Activated CD4-positive, alpha-beta memory T cell treated with anti-CD3 and anti-CD28 coated beads for 36 hours (primary cell): ENCODE measurements around the gene PLD5. TPM values are rescaled to one million over a fixed set of nuclear protein-coding genes. Genes with fewer than 3 reads are reported as not detected.
"Not testable (repeated sequence)": the region's sequence is repeated elsewhere in the genome, so short reads cannot be mapped to it uniquely, and the experiment has no call there.

Experiments
- CTCF ChIA-PET: fragments of 350-600 bp; sonication (Branson Sonifier 250); formaldehyde crosslinking; loops from one replicate; lab custom pipeline; 2021; ENCODE audit warnings: antibody characterized with exemption, inconsistent platforms; lab: Charles Lee
- POLR2A ChIA-PET: fragments of 350-600 bp; sonication (Branson Sonifier 250); formaldehyde crosslinking; loops from one replicate; lab custom pipeline; 2021; ENCODE audit warnings: antibody characterized with exemption; lab: Charles Lee
- DNase-seq: peaks from one replicate; pipeline ENCODE4 v3.0.0-alpha.2; 2020
- H3K27ac Mint-ChIP-seq: one replicate; pipeline ENCODE4 v1.8.0; 2021; ENCODE audit warnings: mixed read lengths
- H3K27me3 Mint-ChIP-seq: one replicate; pipeline ENCODE4 v1.8.0; 2021; ENCODE audit warnings: mixed read lengths
- H3K36me3 Mint-ChIP-seq: one replicate; pipeline ENCODE4 v1.8.0; 2021; ENCODE audit warnings: mixed read lengths
- H3K4me1 Mint-ChIP-seq: one replicate; pipeline ENCODE4 v1.8.0; 2021; ENCODE audit warnings: low read depth, mixed read lengths
- H3K4me3 Mint-ChIP-seq: one replicate; pipeline ENCODE4 v1.8.0; 2021; ENCODE audit warnings: mild to moderate bottlenecking, mixed read lengths
- H3K9me3 Mint-ChIP-seq: one replicate; pipeline ENCODE4 v1.8.0; 2021; ENCODE audit warnings: mixed read lengths
- intact Hi-C: fragments of 100-400 bp; cut with micrococcal nuclease; formaldehyde crosslinking; loops from one replicate; pipeline ENCODE4 v1.15.1; 2023
- total RNA-seq, 2 experiments: library from RNA; stranded (reverse); gene quantifications; one replicate each; pipeline ENCODE4 v1.2.3, GENCODE V29; 2021

The PLD5 gene
- total RNA-seq, 2 experiments from 2014 or later = not detected

DNA sequence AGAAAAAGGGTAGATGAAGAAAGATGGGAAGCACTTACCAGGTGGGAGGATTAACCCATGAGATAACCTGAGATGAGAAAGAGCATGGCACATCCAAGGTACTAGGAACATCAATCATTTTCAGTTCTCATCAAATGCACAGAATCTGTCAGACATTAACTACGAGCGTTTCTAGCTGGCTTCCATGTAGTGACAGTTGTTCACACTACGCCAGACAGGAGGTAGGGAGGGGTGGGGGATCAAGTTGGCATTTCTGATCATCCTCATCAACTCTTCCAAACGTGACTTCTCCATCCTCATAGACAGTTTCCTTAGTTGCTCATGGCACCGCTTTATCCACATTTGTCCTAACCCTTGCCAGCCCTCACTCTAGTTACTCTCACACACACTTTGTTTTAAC, 120.2 kb downstream of the PLD5 start:
- intact Hi-C loops = no loop called here
- POLR2A ChIA-PET = no interaction called here
- H3K4me3 Mint-ChIP-seq = no peak overlapping the region
- H3K36me3 Mint-ChIP-seq = no peaks in the 10 kb centered on the region
- no peaks in the 10 kb centered on the region for H3K4me1 Mint-ChIP-seq
- H3K9me3 Mint-ChIP-seq = peaks cover 5% of the 10 kb centered on the region
- no peak overlapping the region for H3K27ac Mint-ChIP-seq
- DNase-seq = no peak
- H3K27me3 Mint-ChIP-seq = peaks cover 4% of the 10 kb centered on the region
- CTCF ChIA-PET = no interaction called here

DNA sequence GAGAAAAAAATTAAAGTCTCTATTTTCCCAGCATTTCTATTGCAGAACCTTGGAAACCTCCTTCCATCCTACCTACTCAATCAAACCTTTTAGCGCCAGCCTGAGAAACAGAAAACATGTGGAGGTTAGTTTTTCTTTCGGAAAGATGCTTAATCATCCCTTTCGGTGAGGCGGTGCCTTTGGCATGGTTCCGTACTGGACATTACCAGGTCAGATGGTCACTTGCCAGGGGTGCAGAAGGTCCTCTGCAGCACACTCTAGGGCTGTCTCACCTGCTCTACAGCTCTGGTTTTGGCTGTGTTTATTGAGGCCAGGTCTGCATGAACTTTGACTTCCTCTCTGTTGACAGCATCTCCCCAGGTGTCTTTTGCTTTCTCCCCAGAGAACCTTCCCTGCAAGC, 121.5 kb downstream of the PLD5 start:
- CTCF ChIA-PET = interaction anchor here (0.6 kb wide), 1 partner anchor 39 kb away, joined by 3 read pairs; no protein-coding TSS in a partner anchor
- no peak overlapping the region for H3K27ac Mint-ChIP-seq
- H3K27me3 Mint-ChIP-seq = peaks cover 4% of the 10 kb centered on the region
- POLR2A ChIA-PET = no interaction called here
- DNase-seq = no peak
- intact Hi-C loops = no loop called here
- H3K9me3 Mint-ChIP-seq = peaks cover under 1% of the 10 kb centered on the region
- H3K4me1 Mint-ChIP-seq = no peaks in the 10 kb centered on the region
- no peak overlapping the region for H3K4me3 Mint-ChIP-seq
- no peaks in the 10 kb centered on the region for H3K36me3 Mint-ChIP-seq

DNA sequence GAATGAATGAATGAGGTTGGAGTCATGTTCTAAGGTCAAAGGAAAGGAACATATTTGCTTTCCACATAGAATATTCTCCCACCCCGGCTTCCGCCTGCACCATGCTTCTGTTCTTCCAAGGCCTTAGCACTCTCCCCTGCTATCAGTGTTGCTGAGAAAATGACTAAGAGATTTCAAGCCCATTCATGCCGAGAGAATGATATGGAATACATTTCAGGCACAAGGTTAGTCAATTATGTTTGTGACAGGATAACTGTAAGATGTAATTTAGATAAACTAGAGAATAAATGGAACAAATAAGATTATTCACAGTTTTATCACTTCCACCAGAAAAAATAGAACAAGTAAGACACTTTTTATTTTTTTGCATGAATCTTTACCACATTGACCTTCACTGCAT, 122.6 kb downstream of the PLD5 start:
- Mint-ChIP-seq H3K4me3 (no peak overlapping the region), H3K4me1 (no peaks in the 10 kb centered on the region), H3K9me3 (no peaks in the 10 kb centered on the region), H3K36me3 (no peaks in the 10 kb centered on the region), H3K27ac (no peak overlapping the region), H3K27me3 (peaks cover 4% of the 10 kb centered on the region)
- ChIA-PET POLR2A (no interaction called here), CTCF (no interaction called here)
- intact Hi-C loops = no loop called here
- DNase-seq = no peak

DNA sequence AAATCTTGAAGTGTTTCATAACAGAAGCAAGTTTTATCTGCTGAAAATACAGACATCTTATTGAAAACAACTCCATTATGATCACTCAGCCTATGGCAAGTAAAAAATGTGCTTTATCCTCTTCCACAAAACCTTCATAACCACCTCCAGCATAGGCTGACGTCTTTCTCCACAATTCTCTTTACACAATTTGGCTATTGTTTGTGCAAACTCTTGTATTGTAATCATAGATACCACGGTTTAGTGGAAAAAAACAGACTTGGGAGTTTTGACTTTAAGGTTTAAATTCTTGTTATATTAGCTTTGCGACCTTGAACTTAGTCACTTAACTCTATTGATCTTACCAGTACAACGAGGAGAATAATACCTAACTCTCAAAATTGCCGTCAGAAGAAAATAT, 126.1 kb downstream of the PLD5 start:
- ChIA-PET CTCF (no interaction called here), POLR2A (no interaction called here)
- H3K9me3 Mint-ChIP-seq = no peaks in the 10 kb centered on the region
- no peak overlapping the region for H3K4me3 Mint-ChIP-seq
- no peaks in the 10 kb centered on the region for H3K27me3 Mint-ChIP-seq
- H3K4me1 Mint-ChIP-seq = no peaks in the 10 kb centered on the region
- no peaks in the 10 kb centered on the region for H3K36me3 Mint-ChIP-seq
- H3K27ac Mint-ChIP-seq = no peak overlapping the region
- intact Hi-C loops = no loop called here
- no peak for DNase-seq

DNA sequence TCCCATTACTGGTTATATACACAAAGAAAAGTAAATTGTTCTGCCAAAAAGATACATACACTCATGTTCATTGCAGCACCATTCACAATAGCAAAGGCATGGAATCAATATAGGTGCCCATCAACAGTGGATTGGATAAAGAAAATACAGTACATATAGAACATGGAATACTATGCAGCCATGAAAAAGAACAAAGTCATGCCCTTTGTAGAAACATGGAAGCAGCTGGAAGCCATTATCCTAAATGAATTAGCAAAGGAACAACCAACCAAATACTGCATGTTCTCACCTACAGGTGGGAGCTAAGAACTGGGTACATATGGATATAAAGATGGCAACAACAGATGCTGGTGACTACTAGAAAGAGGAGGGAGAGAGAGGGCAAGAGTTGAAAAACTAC, 132.6 kb downstream of the PLD5 start:
- H3K4me3 Mint-ChIP-seq = no peak overlapping the region
- CTCF ChIA-PET = no interaction called here
- H3K27me3 Mint-ChIP-seq = no peaks in the 10 kb centered on the region
- H3K27ac Mint-ChIP-seq = no peak overlapping the region
- intact Hi-C loops = no loop called here
- POLR2A ChIA-PET = no interaction called here
- no peaks in the 10 kb centered on the region for H3K36me3 Mint-ChIP-seq
- peaks cover 7% of the 10 kb centered on the region for H3K9me3 Mint-ChIP-seq
- no peaks in the 10 kb centered on the region for H3K4me1 Mint-ChIP-seq
- no peak for DNase-seq

DNA sequence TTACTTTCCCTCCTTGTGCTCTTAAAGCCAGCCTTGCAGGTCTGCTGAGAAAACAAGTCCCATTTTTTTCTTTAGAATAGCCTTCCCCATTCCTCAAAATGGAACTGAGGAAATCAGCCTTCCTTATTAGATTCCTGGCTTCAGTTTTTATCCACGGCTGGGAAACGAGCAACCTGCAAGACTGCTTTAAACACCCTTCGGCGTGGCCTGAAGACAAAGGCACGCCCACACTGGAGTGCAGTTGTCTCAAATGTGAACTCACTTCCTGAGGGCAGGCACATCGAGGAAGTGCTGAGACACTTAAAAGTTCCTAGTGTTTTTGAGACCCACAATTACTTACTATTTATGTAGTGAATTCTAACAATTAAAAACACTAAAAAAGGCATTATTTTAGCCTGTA, 148.4 kb downstream of the PLD5 start:
- H3K27me3 Mint-ChIP-seq, DNase-seq, H3K4me3 Mint-ChIP-seq, H3K27ac Mint-ChIP-seq, CTCF ChIA-PET, intact Hi-C loops, H3K36me3 Mint-ChIP-seq, H3K4me1 Mint-ChIP-seq, POLR2A ChIA-PET: not testable (repeated sequence)
- H3K9me3 Mint-ChIP-seq = peaks cover 13% of the 10 kb centered on the region

DNA sequence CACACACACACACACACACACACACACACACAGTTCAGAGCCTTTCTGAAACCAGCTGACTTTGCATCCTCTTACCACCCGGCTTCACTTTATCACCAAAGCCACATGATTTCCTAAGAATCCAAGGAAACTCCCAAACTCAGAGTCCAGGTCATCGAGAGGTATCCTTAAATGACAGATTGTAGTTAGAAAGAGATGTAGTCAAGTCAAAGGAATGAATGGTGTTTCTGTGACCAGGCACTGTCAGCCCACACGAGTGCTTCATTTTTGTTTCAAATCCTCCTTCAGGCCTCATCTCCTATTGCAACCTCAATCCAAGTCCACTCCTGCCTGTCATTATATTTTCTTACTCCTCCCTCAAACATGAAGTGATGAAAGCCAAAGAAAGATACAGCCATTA, 174.1 kb downstream of the PLD5 start:
- H3K9me3 Mint-ChIP-seq, POLR2A ChIA-PET: not testable (repeated sequence)

DNA sequence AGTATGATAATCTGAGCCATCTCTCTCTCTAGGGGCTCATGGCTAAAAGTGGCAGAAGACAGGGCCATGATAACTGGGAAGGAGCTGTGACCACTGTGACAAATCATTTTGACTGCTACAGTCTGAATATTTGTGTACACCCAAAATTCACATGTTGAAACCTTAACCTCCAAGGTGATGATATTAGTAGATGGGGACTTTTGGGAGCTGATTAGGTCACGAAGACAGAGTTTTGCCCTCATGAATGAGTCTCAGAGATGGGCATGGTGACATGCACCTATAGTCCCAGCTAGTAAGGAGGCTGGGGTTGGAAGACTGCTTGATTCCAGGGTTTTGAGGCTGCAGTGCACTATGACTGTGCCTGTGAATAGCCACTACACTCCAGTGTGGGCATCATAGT, 174.9 kb downstream of the PLD5 start:
- H3K4me3 Mint-ChIP-seq = no peak overlapping the region
- DNase-seq = no peak
- ChIA-PET CTCF (no interaction called here), POLR2A (no interaction called here)
- intact Hi-C loops = no loop called here
- H3K4me1 Mint-ChIP-seq = no peaks in the 10 kb centered on the region
- H3K36me3 Mint-ChIP-seq = no peaks in the 10 kb centered on the region
- H3K27me3 Mint-ChIP-seq = no peaks in the 10 kb centered on the region
- H3K27ac Mint-ChIP-seq = no peak overlapping the region
- peaks cover 3% of the 10 kb centered on the region for H3K9me3 Mint-ChIP-seq

More for the DNA sequence above, 174.1 kb downstream of the PLD5 start:
- H3K4me1 Mint-ChIP-seq, intact Hi-C loops, CTCF ChIA-PET, H3K27ac Mint-ChIP-seq, H3K4me3 Mint-ChIP-seq, H3K27me3 Mint-ChIP-seq, DNase-seq, H3K36me3 Mint-ChIP-seq: not testable (repeated sequence)

DNA sequence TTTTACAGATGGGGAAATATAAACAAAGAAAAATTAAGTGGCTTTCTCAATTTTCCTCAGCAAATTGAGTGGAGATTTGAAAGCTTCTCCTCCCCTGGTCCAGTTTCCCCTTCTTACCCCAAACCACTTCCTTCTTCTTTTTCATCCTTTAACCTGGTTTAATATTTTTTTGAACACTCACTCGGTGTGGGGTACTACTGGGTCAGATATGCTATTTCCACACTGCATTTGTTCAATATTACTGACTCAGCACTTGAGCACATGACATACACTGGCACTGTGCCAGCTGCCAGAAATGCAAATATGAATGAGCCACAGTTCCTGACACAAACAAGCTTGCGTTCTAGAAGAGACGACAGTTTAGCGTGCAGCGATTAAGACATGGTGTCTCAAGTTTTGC, 193.6 kb downstream of the PLD5 start:
- H3K4me3 Mint-ChIP-seq, CTCF ChIA-PET, H3K9me3 Mint-ChIP-seq, DNase-seq, intact Hi-C loops, H3K4me1 Mint-ChIP-seq, POLR2A ChIA-PET, H3K27me3 Mint-ChIP-seq, H3K36me3 Mint-ChIP-seq, H3K27ac Mint-ChIP-seq: not testable (repeated sequence)

DNA sequence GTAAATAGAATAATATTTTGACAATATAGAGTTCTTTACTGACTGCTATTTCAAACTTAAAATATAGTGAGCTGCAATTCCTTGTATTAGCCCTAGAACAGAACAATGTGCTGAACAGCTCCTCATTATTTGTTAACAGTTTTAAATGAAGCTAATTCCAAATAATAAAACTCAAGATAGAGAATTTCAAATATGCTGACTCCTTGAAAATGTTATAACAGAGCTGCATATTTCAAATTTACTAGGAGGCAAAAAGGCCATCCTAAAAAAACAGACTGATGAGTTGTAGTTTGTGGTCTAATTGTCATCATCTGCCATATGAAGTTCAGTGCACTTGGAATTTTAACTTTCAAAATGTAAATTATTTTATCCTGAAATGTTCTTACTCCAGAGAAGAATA, 197.1 kb downstream of the PLD5 start:
- H3K9me3 Mint-ChIP-seq, intact Hi-C loops, H3K4me1 Mint-ChIP-seq, DNase-seq, H3K4me3 Mint-ChIP-seq, CTCF ChIA-PET, H3K27me3 Mint-ChIP-seq, POLR2A ChIA-PET, H3K27ac Mint-ChIP-seq, H3K36me3 Mint-ChIP-seq: not testable (repeated sequence)

DNA sequence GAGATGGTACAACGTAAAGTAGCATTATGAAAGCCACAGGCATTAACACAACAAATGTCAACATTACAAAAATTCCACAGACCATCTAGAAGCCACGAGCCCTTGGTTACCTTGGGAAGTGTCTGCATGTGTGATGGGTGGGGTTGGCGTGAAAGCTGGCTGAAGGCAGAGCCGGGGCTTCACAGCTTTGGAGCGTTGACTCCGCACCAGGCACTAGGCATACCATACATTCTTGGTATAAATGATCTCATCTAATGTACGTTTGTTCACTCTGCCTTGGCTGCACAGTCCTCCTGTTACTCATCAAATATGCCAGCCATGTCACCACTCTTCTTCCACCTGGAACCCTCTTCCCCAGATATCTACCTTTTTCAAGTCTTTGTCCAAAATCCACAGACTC, 202.5 kb downstream of the PLD5 start:
- H3K36me3 Mint-ChIP-seq, H3K4me3 Mint-ChIP-seq, POLR2A ChIA-PET, H3K27ac Mint-ChIP-seq, intact Hi-C loops, H3K4me1 Mint-ChIP-seq, DNase-seq, H3K27me3 Mint-ChIP-seq, H3K9me3 Mint-ChIP-seq, CTCF ChIA-PET: not testable (repeated sequence)

DNA sequence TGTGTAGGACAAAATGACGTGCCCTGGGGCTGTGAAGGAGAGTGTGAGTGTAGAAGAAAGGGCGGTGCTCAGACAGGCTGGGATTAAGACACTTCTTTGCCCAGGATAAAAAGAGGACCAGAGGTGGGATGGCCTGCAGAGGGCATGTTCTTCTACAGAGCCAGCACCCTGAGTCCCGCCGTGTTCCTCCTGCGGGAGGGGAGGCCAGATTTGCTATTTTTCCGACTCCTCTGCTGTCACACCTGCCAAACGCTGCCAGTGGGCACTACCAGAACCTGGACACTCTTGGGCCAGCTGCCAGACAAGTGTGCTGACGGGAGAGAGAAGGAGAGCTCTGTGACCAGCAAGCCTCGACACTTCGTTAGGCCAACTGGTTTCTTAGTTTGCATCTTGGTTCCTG, 206.4 kb downstream of the PLD5 start:
- ChIA-PET POLR2A (no interaction called here), CTCF (no interaction called here)
- Mint-ChIP-seq H3K27ac (no peak overlapping the region), H3K4me1 (no peaks in the 10 kb centered on the region), H3K9me3 (no peaks in the 10 kb centered on the region), H3K27me3 (no peaks in the 10 kb centered on the region), H3K4me3 (no peak overlapping the region), H3K36me3 (no peaks in the 10 kb centered on the region)
- intact Hi-C loops = no loop called here
- no peak for DNase-seq

DNA sequence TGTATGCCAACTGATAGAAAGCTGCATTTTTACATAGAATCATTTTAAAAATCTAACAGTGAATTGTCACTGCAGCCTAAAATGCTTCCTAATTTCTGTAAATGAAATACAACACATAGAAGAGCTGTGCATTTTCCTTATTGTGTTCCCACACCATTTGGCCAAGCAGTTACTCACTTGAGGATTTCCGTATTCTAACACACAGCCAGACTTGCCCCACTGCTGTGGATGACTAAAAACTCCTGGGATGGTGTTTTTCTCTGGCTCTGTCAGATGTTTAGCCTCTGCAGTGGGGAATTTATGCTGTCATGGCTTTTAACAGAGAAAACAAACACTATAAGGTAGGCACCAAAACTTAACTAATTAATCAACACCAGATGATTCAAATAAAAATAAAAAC, 209.6 kb downstream of the PLD5 start:
- H3K9me3 Mint-ChIP-seq, H3K4me1 Mint-ChIP-seq, CTCF ChIA-PET, H3K27ac Mint-ChIP-seq, H3K36me3 Mint-ChIP-seq, POLR2A ChIA-PET, H3K4me3 Mint-ChIP-seq, DNase-seq, intact Hi-C loops, H3K27me3 Mint-ChIP-seq: not testable (repeated sequence)
